HG03432 (cell line): Measurements from ENCODE around the gene CDKN1C.
A peak's percentile ranks its signal among the peaks of the same experiment; 100 is the strongest.
"Not testable (repeated sequence)": the region's sequence is repeated elsewhere in the genome, so short reads cannot be mapped to it uniquely, and the experiment has no call there.

Source experiments
- ATAC-seq: cut with Tn5 transposase; IDR thresholded peaks from one replicate; pipeline ENCODE4 v1.9.1; 2021; ENCODE audit warnings: mild to moderate bottlenecking, moderate library complexity; ENCODE audit not compliant: unreplicated experiment

The CDKN1C gene

DNA sequence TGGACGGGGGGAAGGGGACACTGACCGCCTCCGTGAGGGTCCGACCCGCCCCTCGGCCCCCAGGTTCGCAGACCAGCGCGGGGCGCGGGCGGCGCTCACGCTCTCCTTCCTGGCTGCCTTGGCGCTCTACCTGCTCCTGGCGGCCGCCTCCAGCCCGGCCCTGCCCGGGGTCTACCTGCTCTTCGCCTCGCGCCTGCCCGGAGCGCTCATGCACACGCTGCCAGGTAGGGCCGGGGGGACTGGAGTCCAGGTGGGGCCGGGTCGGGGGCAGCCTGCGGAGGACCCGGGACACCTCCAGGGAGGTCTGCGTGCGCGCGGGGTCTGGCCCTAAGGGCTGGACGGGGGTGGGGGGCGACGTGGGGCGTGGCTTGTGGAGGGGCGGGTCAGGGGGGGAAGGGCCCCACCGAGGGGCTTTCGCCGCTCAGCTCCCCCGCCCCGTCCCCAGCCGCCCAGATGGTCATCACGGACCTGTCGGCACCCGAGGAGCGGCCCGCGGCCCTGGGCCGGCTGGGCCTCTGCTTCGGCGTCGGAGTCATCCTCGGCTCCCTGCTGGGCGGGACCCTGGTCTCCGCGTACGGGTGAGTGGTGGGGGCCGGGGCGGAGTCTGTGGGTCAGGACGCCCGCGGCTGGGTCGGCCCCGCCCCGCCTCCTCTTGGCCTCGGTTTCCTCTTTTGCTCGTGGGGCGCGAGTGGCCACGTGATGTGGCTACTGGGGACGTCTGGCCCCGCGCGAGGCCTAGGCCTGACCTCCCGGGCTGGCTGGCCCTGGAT lies 23.7 kb upstream of the CDKN1C start:
- no peak for ATAC-seq

DNA sequence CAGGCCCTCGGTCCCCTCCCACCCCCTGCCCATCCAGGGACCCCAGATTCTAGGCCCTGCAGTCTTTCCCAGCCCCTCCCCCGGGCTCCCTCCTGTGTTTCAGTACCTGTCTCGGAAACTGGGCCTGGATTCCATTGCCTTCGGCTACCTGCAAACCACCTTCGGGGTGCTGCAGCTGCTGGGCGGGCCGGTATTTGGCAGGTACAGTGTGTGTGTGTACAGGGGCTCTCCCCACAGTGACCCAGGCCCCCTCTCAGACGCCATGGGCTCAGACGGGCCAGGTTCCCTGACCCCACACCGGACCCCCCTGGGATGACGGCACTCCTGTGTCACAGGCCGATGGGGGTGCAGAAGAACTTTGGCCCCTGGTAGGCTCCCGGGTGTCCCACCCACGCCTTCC lies 22.6 kb upstream of the CDKN1C start:
- no peak for ATAC-seq

DNA sequence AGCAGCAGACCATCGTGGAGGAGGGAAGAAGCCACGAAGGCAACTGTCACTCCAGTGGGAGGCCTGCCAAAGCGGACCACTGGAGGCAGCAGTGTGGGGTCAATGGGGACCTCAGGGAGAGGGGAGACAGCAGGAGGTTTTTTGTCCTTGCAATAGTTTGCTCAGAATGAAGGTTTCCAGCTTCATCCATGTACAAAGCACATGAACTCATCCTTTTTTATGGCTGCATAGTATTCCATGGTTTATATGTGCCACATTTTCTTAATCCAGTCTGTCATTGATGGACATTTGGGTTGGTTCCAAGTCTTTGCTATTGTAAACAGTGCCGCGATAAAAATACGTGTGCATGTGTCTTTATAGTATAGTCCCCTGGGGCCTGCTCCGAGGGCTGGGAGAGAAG lies 19.7 kb upstream of the CDKN1C start:
- ATAC-seq, result not testable (repeated sequence)

DNA sequence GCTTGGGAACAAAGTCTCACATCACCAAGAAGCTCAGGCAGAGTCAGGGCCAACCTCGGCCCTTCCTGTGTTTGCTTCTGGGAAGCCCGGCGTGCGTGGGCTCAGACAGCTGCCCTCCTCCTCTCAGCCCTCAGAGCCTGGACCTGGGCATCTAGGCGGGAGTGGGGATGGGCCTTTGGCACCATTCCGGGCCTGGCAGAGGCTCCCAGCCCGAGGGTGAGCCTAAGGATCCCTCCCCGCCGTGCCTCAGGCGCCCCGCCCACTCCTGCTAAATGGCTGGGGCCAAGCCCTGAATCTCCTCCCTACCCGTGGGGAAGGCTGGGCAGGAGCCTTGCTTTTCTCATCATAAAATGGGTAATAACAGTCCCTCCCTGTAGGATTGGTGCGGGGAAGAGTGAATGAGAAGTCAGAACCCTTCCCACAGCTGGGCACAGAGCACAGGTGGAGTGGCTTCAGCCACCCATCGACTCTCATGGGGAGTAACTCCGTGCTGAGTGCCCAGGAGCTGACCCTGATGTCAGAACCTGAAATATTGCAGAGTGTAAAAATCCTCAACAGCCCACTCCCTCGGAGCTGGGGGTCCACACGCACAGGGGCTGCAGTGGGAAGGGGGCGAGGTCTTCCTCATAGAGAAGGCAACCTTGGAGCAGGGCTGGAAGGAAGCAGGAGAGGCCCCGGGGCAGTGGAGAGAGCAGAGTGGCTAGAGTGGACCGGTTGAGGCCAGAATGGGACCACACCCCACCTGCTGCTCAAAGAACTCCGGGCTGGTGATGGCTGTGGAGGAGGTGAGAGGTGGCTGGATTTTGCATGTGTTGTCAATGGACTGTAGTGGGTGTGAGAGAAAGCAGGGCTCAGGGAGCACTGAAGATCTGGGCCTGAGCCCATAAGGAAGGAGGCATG lies 18.8 kb upstream of the CDKN1C start:
- no peak for ATAC-seq

DNA sequence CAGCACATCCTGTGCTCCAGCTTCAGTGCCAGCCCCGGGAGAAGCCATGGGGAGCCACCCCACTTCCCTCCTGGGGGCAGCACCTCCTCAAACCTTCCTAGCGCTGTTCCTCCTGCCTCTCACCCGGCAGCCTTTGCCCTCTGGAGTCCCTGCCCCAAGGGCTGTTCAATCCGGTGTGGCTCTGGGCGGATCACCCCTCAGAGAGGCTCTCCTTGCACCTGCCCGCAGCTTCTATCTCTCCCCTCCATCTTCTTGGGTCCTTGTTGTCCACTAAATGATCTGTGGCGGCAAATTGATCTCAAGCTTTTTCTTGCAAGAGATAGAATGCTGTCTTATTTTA lies 18.1 kb upstream of the CDKN1C start:
- ATAC-seq, result no peak

DNA sequence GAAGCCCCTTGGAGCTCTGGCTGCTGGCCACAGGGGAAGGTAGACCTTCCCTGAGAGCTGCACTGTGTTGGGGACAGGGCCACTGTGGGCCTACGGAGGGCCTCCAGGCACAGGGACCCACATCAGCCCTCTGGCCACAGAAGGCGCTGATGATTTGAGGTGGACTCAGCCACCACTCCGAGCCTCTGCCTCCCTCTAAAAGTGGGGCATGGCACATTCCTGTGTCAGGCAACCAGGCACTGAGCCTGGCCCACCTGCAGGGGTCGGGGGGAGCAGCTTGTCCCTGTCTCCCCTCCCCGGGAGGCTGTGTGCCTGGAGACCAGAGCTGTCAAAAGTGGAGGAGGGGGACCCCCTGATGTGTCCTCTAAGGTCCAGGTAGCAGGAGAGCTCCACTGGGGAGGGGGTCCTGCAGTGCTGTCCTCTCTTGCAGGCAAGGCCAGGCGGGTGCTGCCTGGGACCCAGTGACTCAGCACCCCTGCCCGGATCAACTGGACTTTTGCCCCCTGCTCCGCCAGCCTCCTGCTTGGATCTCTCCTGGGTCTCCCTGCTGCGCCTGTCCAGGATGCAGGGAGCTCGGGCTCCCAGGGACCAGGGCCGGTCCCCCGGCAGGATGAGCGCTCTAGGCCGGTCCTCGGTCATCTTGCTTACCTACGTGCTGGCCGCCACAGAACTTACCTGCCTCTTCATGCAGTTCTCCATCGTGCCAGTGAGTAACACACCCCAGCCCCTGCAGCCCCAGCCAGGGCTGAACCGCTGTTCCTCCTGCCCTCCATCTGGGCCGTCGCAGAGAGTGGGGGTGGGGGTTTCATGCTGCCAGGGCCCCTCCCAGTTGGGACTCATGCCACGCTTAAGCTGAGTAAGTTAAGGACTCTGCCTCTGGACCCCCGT lies 17.5 kb upstream of the CDKN1C start:
- ATAC-seq, result no peak

DNA sequence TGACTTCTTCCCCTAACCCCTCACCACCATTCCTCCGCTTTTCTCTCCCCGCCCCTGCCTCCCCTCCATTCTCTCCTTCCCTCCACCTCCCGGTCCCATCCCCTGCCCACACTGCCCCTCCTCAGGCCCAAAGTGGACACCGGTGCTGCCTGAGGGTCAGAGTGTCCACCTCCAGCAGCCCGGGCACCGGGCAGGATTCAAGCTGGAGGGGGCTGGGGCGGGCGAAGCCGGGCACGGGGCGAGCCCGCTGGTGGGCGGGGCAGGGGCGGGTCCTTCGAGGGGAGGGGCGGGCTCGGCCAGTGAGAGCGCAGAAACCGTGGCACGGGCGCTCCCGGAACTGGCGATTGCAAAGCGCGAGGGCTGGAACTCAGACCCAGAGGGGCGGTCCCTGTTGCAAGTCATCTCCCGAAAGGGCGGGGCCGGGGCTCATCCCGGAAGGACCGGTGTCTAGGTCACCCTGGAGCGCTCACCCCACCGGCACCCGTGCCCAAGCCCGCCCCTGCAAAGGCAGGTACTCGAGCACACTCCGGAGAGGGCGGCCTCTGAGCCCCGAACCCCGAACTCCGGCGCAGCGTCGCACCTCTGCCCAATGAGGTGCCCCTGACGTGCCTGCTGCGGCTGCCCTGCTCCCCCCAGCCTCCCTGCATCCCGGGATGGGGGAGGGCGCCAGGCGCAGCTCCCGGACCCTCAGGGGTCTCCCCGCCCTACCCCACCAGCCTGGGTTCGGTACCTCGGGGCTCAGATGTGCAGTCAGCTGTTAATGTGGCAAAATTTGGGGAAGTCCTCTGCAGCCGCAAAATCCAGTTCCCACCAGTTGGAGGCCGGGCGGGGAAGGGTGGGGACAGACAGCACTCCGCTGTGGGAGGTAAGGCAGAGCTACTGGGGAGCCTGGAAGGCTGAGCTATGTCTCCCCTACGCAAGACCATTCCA lies 16.5 kb upstream of the CDKN1C start:
- peak; percentile 94 for ATAC-seq

DNA sequence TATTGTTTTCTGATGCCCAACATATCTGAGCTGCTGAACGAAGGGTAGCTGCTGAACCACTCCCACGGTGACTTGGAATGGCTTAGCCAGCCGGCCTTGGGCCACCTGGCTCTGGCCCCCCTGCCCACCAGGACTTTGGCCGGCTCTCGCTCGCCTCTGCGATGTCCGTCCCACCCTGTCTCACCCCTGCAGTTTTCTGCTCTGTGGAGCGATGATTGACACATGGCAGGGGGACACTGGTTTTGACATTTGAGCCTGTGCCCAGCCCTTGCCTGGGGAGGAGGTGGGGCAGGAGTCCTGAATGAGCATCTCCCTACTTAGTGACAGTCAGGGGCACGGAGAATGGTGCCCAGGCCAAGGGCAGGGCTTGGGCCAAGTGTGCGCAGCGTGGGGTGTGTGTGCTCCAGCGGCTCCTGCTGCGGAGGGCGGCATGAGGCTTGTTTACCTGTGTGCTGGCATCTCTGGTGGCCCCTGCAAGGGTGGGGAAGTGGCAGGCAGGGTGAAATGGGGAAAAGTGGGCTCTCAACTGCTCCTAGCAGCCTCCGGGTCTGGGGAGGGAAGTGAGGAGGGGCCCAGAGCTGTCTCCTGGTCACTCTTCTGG lies 15.7 kb upstream of the CDKN1C start:
- no peak for ATAC-seq

DNA sequence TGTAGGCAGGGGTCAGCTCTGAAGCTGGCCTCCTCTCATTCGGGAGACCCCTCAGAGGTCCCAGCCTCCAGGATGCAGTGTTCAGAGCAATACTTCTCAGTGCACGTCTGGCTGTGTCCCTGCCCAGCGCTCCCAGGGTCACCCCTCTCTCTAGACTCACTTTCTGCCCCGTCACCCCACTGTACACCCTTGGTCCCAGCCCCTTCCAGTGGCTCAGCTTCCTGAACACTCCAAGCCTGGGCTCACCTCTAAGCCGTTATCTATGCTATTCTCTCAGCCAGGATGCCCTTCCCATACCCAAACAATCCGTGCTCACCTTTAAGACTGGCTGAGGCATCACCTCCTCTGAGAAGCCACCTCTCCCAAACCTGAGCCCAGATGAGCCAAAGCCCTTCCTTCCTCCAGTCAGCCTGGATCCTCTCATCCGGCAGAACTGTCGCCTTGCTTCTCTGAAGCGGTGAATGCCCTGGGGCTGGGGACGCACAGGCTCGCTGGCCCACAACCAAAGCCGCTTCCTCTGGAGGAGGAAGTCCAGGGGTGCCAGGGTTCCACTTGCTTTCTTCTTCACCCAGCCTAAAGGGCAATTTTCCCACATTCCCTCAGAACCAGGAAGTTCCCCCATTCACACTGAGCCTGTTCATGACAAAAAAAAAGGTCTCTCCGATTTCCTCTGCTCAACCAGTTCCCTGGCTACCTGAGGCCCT lies 13.7 kb upstream of the CDKN1C start:
- no peak for ATAC-seq

DNA sequence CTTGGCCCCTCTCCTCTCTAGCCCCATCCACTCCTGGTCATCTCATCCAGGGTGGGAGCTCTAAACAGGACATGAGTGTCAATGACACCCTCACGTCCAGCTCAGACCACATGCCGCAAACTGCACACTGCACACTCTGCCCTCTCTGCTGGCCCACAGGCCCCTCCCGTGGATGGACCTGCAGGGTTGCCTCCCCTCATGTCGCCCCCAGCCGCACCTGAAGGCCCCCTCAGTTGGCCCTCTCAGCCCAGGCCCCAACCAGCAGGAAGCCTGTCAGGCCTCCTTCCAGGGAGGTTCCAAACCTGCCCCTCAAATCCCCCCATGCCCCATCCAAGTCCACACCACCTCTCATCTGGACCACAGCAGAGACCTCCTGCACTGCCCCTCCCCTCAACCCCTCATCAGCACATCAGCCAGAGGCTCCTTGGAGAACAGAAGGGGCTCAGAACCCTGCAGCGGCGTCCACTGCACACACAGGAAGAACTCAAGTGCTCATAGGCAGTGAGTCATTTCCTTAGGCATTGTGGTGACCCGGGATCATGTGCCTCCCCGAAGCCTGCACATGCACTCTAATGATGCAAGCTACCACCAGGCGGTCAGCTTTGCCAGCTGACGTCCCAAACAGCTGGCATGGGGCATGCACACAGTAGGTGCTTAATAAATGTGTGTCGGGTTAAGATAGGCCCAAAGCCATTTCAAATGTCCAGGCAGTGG lies 12.9 kb upstream of the CDKN1C start:
- ATAC-seq, result peak; percentile 34

DNA sequence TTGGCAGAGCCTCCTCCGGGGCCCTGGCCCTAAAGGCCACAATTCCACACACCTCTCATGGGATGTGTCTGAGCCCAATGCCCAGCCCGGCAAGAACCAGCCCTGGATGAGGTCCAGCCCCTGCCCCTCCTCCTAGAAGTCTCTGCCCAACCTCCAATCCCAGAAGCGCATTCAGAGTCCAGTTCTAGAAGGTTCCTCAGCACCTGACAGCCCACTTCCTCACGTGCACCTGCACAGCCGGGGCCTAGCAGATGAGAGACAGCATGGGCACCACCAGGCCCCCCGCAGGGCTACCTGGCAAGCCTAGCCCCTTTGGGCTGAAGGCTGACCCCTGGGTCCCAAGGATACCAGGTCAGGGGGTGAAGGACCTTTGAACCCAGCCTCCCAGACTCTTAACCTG lies 11.5 kb upstream of the CDKN1C start:
- ATAC-seq, result no peak

DNA sequence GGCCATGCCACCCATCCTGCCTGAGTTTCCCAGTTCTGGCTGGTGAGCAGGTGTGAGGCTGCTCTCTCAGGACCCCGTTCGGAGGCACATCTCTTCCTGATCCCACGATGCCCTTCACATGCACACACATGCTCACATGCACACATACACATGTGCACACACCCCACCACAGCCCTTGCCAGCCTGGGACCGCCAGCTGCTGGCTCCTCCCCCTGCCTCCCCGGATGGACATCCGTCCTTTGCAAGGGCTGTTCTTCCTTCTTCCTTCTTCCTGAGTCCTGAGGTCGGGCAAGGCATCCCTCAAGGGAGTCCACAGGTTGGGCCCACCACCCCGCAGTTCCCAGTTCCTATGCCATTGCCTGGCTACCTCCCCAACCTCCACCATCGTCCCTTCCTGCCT lies 10.5 kb upstream of the CDKN1C start:
- no peak for ATAC-seq

DNA sequence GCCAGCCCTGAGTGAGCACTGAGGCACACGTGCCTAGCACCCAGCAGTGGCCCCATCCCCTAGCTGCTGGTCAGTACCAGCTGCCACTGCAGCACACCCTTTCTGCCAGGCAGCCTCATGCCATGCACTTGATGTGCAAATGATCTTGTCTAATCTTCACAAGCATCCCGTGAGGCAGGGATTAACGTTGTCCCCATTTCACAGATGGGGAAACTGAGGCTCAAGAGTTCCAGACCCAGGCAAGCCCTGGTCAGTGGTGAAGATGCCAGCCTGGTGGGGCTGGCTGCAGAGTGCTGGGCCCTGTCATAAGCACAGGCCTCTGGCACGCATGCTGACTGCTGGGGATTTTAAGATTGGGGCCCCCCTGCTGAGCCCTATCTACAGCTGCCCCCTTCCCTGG lies 8.4 kb upstream of the CDKN1C start:
- no peak for ATAC-seq

DNA sequence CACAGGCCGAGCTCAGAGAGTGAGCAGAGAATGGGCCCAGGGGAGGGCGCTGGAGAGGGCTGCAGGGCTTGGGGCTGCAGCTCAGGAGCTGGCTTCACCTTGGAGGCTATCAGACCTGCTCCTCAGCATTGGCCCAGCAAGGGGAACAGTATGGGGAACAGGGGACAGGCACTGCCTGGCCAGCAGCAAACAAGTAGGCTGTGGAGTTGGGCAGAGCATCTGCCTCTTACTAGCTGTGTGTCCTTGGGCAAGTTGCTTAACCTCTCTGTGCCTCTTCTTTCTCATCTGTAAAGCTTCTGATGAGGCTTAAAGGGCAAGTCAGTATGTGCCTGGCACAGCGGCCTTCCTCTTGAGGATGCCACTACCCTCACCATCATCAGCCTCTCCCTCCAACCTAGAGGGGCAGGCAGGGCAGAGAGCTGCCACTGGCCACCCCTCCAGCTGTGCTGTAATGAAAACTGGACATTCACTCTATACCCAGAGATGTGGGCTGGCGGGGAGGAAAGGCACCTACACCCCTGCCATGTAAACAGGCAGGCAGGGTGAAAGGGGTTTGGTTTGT lies 7.5 kb upstream of the CDKN1C start:
- ATAC-seq, result no peak

DNA sequence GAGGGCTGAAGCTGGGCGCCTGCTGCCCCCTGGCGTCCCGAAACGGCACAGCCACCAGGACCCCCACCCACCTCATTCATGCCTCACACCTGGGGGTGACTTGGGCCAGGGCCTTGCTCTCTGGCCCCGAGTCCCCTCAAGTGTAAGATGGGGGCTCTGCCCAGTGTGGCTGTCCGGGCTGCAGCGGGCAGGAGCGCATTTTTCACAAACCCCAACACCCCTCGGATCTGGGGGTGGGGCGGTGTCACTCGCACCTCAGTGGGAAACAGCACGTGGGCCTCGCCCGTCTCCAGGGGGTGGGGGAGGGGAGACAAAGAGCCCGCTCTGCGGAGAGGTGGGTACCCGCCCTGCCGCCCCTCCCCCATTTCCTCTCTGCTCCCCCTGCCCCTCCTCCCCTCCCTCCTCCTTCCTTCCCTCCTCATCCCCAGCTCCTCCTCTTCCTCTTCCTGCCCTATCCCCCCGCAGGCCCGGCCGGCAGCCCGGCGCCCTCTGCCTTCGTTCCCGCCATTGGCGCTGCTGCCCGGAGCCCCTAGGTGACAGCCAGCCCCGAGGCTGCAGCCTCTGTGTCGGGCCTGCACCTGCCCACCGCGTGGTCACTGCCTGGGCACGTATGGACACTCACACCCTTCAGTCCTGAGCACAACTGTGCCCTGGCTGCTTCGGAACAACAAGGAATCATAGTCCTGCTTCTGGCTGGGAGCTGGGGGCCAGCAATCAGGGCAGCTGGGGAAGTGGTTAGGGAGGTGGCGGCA lies 6.8 kb upstream of the CDKN1C start:
- ATAC-seq, result peak; percentile 54

DNA sequence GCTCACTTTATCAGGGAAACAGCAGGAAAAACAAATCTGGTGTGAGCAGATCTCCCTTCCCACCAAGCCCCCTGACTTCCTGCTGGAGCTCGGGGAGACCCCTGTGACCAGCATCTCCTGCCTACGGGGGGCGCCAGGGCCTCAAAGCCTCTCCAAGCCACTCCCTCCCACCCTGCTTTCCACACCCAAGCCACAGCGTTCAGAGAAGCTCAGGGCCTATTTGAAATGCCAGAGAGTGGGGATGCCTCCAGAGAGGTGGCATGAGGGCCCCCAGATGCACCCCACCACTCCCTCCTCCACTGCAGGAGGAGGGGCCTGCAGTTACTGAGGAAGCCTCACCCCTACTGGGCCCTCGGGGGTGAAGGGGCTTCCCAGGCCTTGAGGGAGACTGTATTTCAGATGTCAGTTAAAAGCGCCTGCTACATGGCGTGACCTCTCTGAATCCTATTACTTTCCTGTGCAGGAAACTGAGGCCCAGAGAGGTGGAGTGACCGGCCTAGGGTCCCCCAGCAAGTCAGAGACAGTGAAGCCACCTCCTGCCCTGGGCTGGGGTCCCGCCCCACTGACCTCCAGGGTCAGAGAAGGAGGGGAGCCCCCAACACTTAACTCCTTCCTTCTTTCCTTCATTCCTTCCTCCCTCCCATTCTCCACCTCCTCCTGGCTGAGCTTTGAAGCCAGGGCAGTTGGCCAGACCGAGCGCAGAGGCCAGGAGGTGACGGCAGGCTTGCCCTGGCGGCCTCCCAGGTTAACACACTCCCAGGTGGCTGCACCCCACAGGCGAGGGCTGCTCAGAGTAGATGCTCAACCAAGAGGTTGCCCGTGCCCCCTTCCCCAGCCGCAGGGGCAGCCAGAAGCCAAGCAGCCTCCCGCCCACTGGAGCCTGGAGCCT lies 6.0 kb upstream of the CDKN1C start:
- no peak for ATAC-seq
